ENCODE measurements around the gene LYPD4.

GRCh38 chr19:41804336-41804735 lies 40.1 kb downstream of the LYPD4 start:
- TF ChIP-seq ZNF274 (IDR thresholded peaks at IDR 0.05; ENCODE audit: low read depth, low read length) (no peak), YY1 (IDR thresholded peaks at IDR 0.05; ENCODE audit: insufficient read depth, insufficient read length) (no peak)

Data from NT2/D1 (cell line).